ENCODE measurements around the gene CDH4. TPM values are rescaled to one million over a fixed set of nuclear protein-coding genes. Genes with fewer than 3 reads are reported as not detected.
A peak's percentile ranks its signal among the peaks of the same experiment; 100 is the strongest.

CDH4 gene
- total RNA-seq, 1 experiment from 2014 or later = not detected

DNA sequence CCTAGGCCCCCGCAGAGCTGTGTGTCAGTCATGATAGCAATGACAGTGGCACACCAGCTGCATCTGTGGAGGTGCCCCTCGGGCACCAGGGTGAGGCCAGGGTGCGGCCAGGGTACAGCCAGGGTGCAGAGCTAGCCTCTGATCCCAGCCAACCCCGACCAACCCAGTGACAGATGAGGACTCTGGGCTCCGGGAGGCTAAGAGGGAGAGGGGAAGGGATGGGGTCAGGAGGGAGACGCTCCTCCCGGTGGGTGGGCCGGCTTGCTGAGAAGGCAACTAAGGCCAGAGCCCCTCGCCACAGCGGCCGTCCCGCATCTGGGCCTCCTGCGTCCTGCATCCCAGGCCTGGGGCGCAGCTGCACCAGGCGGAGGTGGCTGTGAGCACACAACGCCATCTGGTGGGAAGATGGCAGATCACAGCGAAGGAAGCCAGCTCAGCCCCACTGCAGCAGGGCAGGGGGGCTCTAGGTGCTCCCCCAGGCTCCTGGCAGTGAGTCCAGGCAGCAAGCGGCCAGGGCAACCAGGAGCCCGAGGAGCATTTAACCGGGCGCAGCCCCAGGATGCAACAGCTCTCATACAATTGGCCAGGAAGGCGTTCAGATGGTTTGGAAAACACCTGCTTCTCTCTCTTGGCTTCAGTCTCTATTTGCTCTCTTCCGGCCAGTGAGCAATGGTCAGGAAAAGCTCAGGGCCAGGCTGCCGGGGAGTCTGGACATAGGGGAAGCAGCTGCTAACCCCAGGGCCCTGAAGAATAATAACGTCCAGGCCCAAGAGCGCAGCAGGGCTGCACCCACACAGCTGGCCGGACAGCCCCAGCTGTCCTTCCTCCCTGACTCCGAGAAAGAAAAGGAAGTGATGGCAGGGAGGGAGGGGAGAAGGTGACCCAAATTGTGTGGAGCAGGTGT lies 644.2 kb downstream of the CDH4 start:
- intact Hi-C loops (cut with micrococcal nuclease; ENCODE audit: unreplicated experiment) = loop anchor here (10.0 kb wide), 1 partner anchor 1682 kb away; no protein-coding TSS in a partner anchor
- no peaks in the 10 kb centered on the region for H3K36me3 ChIP-seq (ENCODE audit: control insufficient read depth, insufficient read depth, low read length)
- no peak overlapping the region for H3K4me3 ChIP-seq (ENCODE audit: low read depth, low read length)
- Mint-ChIP-seq H3K4me1 (ENCODE audit: low read depth, unreplicated experiment) (no peaks in the 10 kb centered on the region), H3K4me3 (ENCODE audit: unreplicated experiment) (no peak overlapping the region), H3K27me3 (ENCODE audit: insufficient read depth, unreplicated experiment) (peaks cover 42% of the 10 kb centered on the region), H3K36me3 (ENCODE audit: insufficient read depth, unreplicated experiment) (no peaks in the 10 kb centered on the region), H3K27ac (ENCODE audit: unreplicated experiment) (no peak overlapping the region), H3K9me3 (ENCODE audit: unreplicated experiment) (no peaks in the 10 kb centered on the region)
- no TSS peak for BruUV-seq (replicated peaks)
- peak in 1 of 2 experiments; percentile 81 for DNase-seq
- H3K9me3 ChIP-seq = no peaks in the 10 kb centered on the region
- H3K4me1 ChIP-seq = no peaks in the 10 kb centered on the region
- ChIA-PET POLR2A (no interaction called here), CTCF (interaction anchor here (0.5 to 1.7 kb wide), 13 partner anchors 9 to 342 kb away, joined by 3 to 14 read pairs (median 4); no protein-coding TSS in a partner anchor)
- peaks cover 12% of the 10 kb centered on the region for H3K27me3 ChIP-seq (replicated peaks; ENCODE audit: control insufficient read depth, insufficient read depth, low read length)
- peak; percentile 98 for TF ChIP-seq CTCF (IDR thresholded peaks at IDR 0.05; ENCODE audit: insufficient read depth in 1 of 2, low read depth in 1 of 2, low read length in 1 of 2, severe bottlenecking in 1 of 2, unreplicated experiment in 1 of 2)

GRCh38 chr20:61897401-61898295 lies 645.6 kb downstream of the CDH4 start:
- peaks cover 17% of the 10 kb centered on the region for H3K27me3 ChIP-seq (replicated peaks; ENCODE audit: control insufficient read depth, insufficient read depth, low read length)
- no TSS peak for BruUV-seq (replicated peaks)
- CTCF ChIA-PET = interaction anchor here (1.3 to 1.7 kb wide), 2 partner anchors 10 to 11 kb away, joined by 4 to 14 read pairs; no protein-coding TSS in a partner anchor
- intact Hi-C loops (cut with micrococcal nuclease; ENCODE audit: unreplicated experiment) = loop anchor here (10.0 kb wide), 1 partner anchor 1683 kb away; no protein-coding TSS in a partner anchor
- Mint-ChIP-seq H3K9me3 (ENCODE audit: unreplicated experiment) (no peaks in the 10 kb centered on the region), H3K4me3 (ENCODE audit: unreplicated experiment) (no peak overlapping the region), H3K27me3 (ENCODE audit: insufficient read depth, unreplicated experiment) (peaks cover 53% of the 10 kb centered on the region), H3K27ac (ENCODE audit: unreplicated experiment) (no peak overlapping the region), H3K4me1 (ENCODE audit: low read depth, unreplicated experiment) (peaks cover 9% of the 10 kb centered on the region), H3K36me3 (ENCODE audit: insufficient read depth, unreplicated experiment) (no peaks in the 10 kb centered on the region)
- POLR2A ChIA-PET = no interaction called here
- H3K9me3 ChIP-seq = no peaks in the 10 kb centered on the region
- no peaks in the 10 kb centered on the region; the same call in 1 of the 2 replicates for H3K4me1 ChIP-seq
- no peaks in the 10 kb centered on the region for H3K36me3 ChIP-seq (ENCODE audit: control insufficient read depth, insufficient read depth, low read length)
- no peak for DNase-seq
- no peak for TF ChIP-seq CTCF (IDR thresholded peaks at IDR 0.05; ENCODE audit: insufficient read depth in 1 of 2, low read depth in 1 of 2, low read length in 1 of 2, severe bottlenecking in 1 of 2, unreplicated experiment in 1 of 2)
- H3K4me3 ChIP-seq (ENCODE audit: low read depth, low read length) = no peak overlapping the region

- peaks cover 17% of the 10 kb centered on the region for H3K27me3 ChIP-seq (replicated peaks; ENCODE audit: control insufficient read depth, insufficient read depth, low read length)
- Mint-ChIP-seq H3K27ac (ENCODE audit: unreplicated experiment) (no peak overlapping the region), H3K4me1 (ENCODE audit: low read depth, unreplicated experiment) (peaks cover 9% of the 10 kb centered on the region), H3K4me3 (ENCODE audit: unreplicated experiment) (no peak overlapping the region), H3K36me3 (ENCODE audit: insufficient read depth, unreplicated experiment) (no peaks in the 10 kb centered on the region), H3K9me3 (ENCODE audit: unreplicated experiment) (no peaks in the 10 kb centered on the region), H3K27me3 (ENCODE audit: insufficient read depth, unreplicated experiment) (peaks cover 51% of the 10 kb centered on the region)
- intact Hi-C loops (cut with micrococcal nuclease; ENCODE audit: unreplicated experiment) = loop anchor here (10.0 kb wide), 1 partner anchor 1684 kb away; no protein-coding TSS in a partner anchor
- DNase-seq = no peak
- ChIA-PET CTCF (interaction anchor here (0.6 to 1.3 kb wide), 3 partner anchors 9 to 577 kb away, joined by 3 to 4 read pairs (median 3); no protein-coding TSS in a partner anchor), POLR2A (no interaction called here)
- no peaks in the 10 kb centered on the region; the same call in 1 of the 2 replicates for H3K4me1 ChIP-seq
- no peaks in the 10 kb centered on the region for H3K9me3 ChIP-seq
- BruUV-seq (replicated peaks) = no TSS peak
- peak in 1 of 2 experiments; percentile 26 for TF ChIP-seq CTCF (IDR thresholded peaks at IDR 0.05; ENCODE audit: insufficient read depth in 1 of 2, low read depth in 1 of 2, low read length in 1 of 2, severe bottlenecking in 1 of 2, unreplicated experiment in 1 of 2)
- no peaks in the 10 kb centered on the region for H3K36me3 ChIP-seq (ENCODE audit: control insufficient read depth, insufficient read depth, low read length)
- H3K4me3 ChIP-seq (ENCODE audit: low read depth, low read length) = no peak overlapping the region
Measured at GRCh38 chr20:61898405-61898804, 646.3 kb downstream of the CDH4 start.
